ENCODE data around the gene SLC26A6. TPM values are rescaled to one million over a fixed set of nuclear protein-coding genes. Genes with fewer than 3 reads are reported as not detected.

SLC26A6 gene
- total RNA-seq, 1 donor from 2014 or later = 35.9 TPM

- TF ChIP-seq CTCF (IDR thresholded peaks at IDR 0.05; ENCODE audit: unreplicated experiment) = no peak
- no peak overlapping the region for H3K4me3 Mint-ChIP-seq (ENCODE audit: low read depth)
- H3K27ac Mint-ChIP-seq = no peak overlapping the region
- peaks cover 11% of the 10 kb centered on the region for H3K36me3 Mint-ChIP-seq (ENCODE audit: insufficient read depth)
- no peaks in the 10 kb centered on the region for H3K4me1 Mint-ChIP-seq (ENCODE audit: low read depth)
- DNase-seq (ENCODE audit: low spot score, unreplicated experiment) = no peak
- H3K27me3 Mint-ChIP-seq = peaks cover 6% of the 10 kb centered on the region
- no peaks in the 10 kb centered on the region for H3K9me3 Mint-ChIP-seq (ENCODE audit: low read depth)
These were observed 35.6 kb downstream of the SLC26A6 start for GRCh38 chr3:48599509-48600285.

DNA sequence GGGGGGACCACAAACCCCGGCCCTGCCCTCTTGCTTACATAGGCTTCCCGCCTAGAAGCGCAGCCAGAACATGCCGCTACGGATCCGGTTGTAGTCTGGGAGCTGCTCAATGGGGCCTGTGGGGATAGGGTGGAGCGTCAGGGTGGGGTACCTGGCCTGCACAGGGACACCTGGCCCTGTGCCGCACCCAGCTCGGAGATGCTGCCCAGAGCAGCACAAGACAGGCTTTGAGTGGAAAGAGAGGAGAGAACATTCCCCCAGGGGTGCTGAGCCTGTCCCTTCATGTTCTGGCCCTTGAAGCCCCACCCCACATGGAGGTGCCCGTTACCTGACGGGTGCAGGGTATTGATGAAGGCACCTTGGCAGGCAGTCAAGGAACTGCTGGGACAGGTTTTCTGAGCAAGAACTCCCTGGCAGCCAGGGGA is 36.2 kb downstream of the SLC26A6 start:
- TF ChIP-seq CTCF (IDR thresholded peaks at IDR 0.05; ENCODE audit: unreplicated experiment) = no peak
- peaks cover 11% of the 10 kb centered on the region for H3K36me3 Mint-ChIP-seq (ENCODE audit: insufficient read depth)
- H3K27ac Mint-ChIP-seq = no peak overlapping the region
- H3K9me3 Mint-ChIP-seq (ENCODE audit: low read depth) = no peaks in the 10 kb centered on the region
- no peak overlapping the region for H3K4me3 Mint-ChIP-seq (ENCODE audit: low read depth)
- DNase-seq (ENCODE audit: low spot score, unreplicated experiment) = no peak
- H3K27me3 Mint-ChIP-seq = peaks cover 11% of the 10 kb centered on the region
- H3K4me1 Mint-ChIP-seq (ENCODE audit: low read depth) = no peaks in the 10 kb centered on the region

DNA sequence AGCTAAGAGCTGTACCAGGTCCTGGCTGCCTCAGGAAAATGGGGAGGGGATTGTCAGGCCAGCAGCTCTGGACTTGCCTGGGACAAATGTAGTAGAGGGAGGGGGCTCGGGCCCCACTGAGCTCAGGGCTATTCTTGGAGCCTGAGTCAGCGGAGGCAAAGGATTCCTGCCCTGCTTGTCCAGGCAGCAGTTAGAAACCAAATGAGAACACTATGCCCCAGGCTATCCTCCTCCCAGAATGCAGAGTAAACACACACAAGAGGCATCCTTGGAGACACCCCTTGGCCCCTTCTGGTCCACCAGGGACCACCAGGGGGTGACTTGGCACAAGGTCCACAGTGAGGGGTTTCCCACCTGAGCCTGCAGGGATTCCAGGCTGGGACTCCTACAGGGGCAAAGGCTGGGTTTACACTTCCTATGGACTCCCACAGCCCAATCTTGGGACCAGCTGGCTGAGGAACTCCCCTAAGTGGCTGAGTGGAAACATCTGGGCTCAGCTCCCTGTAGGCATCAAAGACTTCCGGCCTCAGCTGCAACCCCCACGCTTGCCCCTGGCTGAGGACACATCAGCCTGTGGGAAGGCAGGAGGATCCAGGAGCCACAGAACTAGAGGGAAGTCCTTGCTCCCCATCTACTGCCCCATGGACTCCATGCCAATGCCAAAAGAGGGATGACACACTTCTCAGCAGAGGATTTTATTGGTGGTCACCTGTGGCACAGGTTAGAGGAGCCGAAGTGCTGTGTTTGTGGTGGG is 36.8 kb downstream of the SLC26A6 start:
- no peak overlapping the region for H3K27ac Mint-ChIP-seq
- no peak for TF ChIP-seq CTCF (IDR thresholded peaks at IDR 0.05; ENCODE audit: unreplicated experiment)
- H3K27me3 Mint-ChIP-seq = peaks cover 11% of the 10 kb centered on the region
- no peak overlapping the region for H3K4me3 Mint-ChIP-seq (ENCODE audit: low read depth)
- H3K4me1 Mint-ChIP-seq (ENCODE audit: low read depth) = no peaks in the 10 kb centered on the region
- DNase-seq (ENCODE audit: low spot score, unreplicated experiment) = no peak
- H3K9me3 Mint-ChIP-seq (ENCODE audit: low read depth) = no peaks in the 10 kb centered on the region
- peaks cover 11% of the 10 kb centered on the region for H3K36me3 Mint-ChIP-seq (ENCODE audit: insufficient read depth)

GRCh38 chr3:48597408-48597800 is 37.9 kb downstream of the SLC26A6 start:
- H3K4me1 Mint-ChIP-seq (ENCODE audit: low read depth) = no peaks in the 10 kb centered on the region

More at GRCh38 chr3:48597408-48597800, 37.9 kb downstream of the SLC26A6 start:
- no peak for TF ChIP-seq CTCF (IDR thresholded peaks at IDR 0.05; ENCODE audit: unreplicated experiment)
- Mint-ChIP-seq H3K27me3 (peaks cover 11% of the 10 kb centered on the region), H3K4me3 (ENCODE audit: low read depth) (no peak overlapping the region), H3K9me3 (ENCODE audit: low read depth) (no peaks in the 10 kb centered on the region), H3K36me3 (ENCODE audit: insufficient read depth) (peaks cover 6% of the 10 kb centered on the region), H3K27ac (peak overlapping the region; percentile 15)
- no peak for DNase-seq (ENCODE audit: low spot score, unreplicated experiment)
